HepG2 (cell line): ENCODE data around the gene MAP3K20. TPM values are rescaled to one million over a fixed set of nuclear protein-coding genes. Genes with fewer than 3 reads are reported as not detected.

Source experiments
- ATAC-seq: fragments of 200-7000 bp; cut with Tn5 transposase; 3 replicates; pipeline ENCODE4 v1.9.1; 2020; ENCODE audit warnings: mild to moderate bottlenecking, moderate library complexity
- BruUV-seq: library from RNA; stranded (reverse); fragments of 400-500 nt; replicated peaks from 2 replicates; lab custom pipeline; 2021; lab: Mats Ljungman, UMichigan
- CTCF ChIA-PET: fragments of 300-600 bp; formaldehyde crosslinking; extraction: SDS; loops from one replicate; lab custom pipeline; 2021; ENCODE audit warnings: low total read pairs, inconsistent platforms, low intra/inter-chr PET ratio; lab: Yijun Ruan, JAX
- POLR2A ChIA-PET: fragments of 350-600 bp; sonication (Branson Sonifier 250); formaldehyde crosslinking; loops from one replicate; lab custom pipeline; 2020; ENCODE audit warnings: antibody characterized with exemption, inconsistent platforms; lab: Yijun Ruan, JAX
- DNase-seq: peaks from one replicate; pipeline ENCODE4 v3.0.0-alpha.2; 2015; ENCODE audit warnings: low spot score
- FAIRE-seq: peaks from 3 replicates; lab custom pipeline; 2011; peaks lifted over from hg19 to GRCh38; lab: Jason Lieb, UNC
- H2AFZ ChIP-seq: one replicate; pipeline ENCODE4 v1.6.1; 2011; ENCODE audit warnings: low read length, inconsistent platforms
- H3K27ac ChIP-seq: fragments of 300-600 bp; 3 replicates; pipeline ENCODE4 v1.8.0; 2011; ENCODE audit warnings: mixed run types, mild to moderate bottlenecking, mixed read lengths, low read length, inconsistent platforms; ENCODE audit not compliant: insufficient read depth; ENCODE audit errors: extremely low read length
- H3K27me3 ChIP-seq, 2 experiments: fragments of 200-600 bp in 1 of 2; 2 replicates in 1 of 2; 3 replicates in 1 of 2; pipeline versions ENCODE4 v1.6.0 to v1.8.0; 2011; ENCODE audit warnings: low read length in 2 of 2, mild to moderate bottlenecking in 2 of 2, moderate library complexity in 2 of 2, inconsistent platforms in 1 of 2; ENCODE audit not compliant: insufficient read depth in 2 of 2, control insufficient read depth in 1 of 2
- H3K36me3 ChIP-seq, 2 experiments: fragments of 200-600 bp in 1 of 2; replicated peaks in 1 of 2; 2 replicates in 1 of 2; 3 replicates in 1 of 2; pipeline versions ENCODE4 v1.5.1 to v1.8.0; 2011; ENCODE audit warnings: low read length in 2 of 2, inconsistent platforms in 1 of 2; ENCODE audit not compliant: insufficient read depth in 2 of 2, control insufficient read depth in 1 of 2
- H3K4me1 ChIP-seq: 2 replicates; pipeline ENCODE4 v1.5.1; 2012; ENCODE audit warnings: low read length, inconsistent platforms; ENCODE audit not compliant: insufficient read depth
- H3K4me2 ChIP-seq: 2 replicates; pipeline ENCODE4 v1.6.0; 2011; ENCODE audit warnings: low read depth, low read length, inconsistent platforms
- H3K4me3 ChIP-seq, 3 experiments: fragments of 200-600 bp in 1 of 3; sonication (generic), shearing (Covaris generic) in 1 of 3; replicated peaks in 1 of 3; 2 replicates each; pipeline ENCODE4 v1.5.1; 2011 to 2016; ENCODE audit warnings: low read length in 3 of 3, inconsistent platforms in 2 of 3, low read depth in 2 of 3, mild to moderate bottlenecking in 2 of 3, control low read depth in 1 of 3, mixed read lengths in 1 of 3; ENCODE audit not compliant: insufficient read depth in 1 of 3
- H3K79me2 ChIP-seq: one replicate; pipeline ENCODE4 v1.6.1; 2011; ENCODE audit warnings: low read length, inconsistent platforms; ENCODE audit not compliant: insufficient read depth
- H3K9ac ChIP-seq: 2 replicates; pipeline ENCODE4 v1.6.0; 2011; ENCODE audit warnings: mild to moderate bottlenecking, low read depth, low read length, inconsistent platforms; ENCODE audit not compliant: insufficient read depth
- H3K9me3 ChIP-seq: 2 replicates; pipeline ENCODE4 v1.5.1; 2012; ENCODE audit warnings: mild to moderate bottlenecking, low read length
- H4K20me1 ChIP-seq: 2 replicates; pipeline ENCODE4 v1.6.0; 2011; ENCODE audit warnings: inconsistent platforms, mild to moderate bottlenecking, low read length, moderate library complexity; ENCODE audit not compliant: insufficient read depth
- ELF4 ChIP-seq: sonication (generic); formaldehyde crosslinking; IDR thresholded peaks from 2 replicates; pipeline ENCODE4 v1.5.0; 2020; ENCODE audit warnings: missing genetic modification reagents, mild to moderate bottlenecking, moderate library complexity, borderline replicate concordance
- GABPA ChIP-seq, 2 experiments: IDR thresholded peaks; 2 replicates each; pipeline ENCODE4 v1.6.1; 2011 to 2016; ENCODE audit warnings: low read depth in 2 of 2, low read length in 1 of 2, missing biosample characterization in 1 of 2, missing genetic modification characterization in 1 of 2
- MAFK ChIP-seq, 2 experiments: IDR thresholded peaks in 1 of 2; conservative IDR thresholded peaks in 1 of 2; 2 replicates each; pipeline ENCODE4 v1.6.1; 2011; ENCODE audit warnings: improper control_type of control experiment in 2 of 2, low read length in 2 of 2
- SIX4 ChIP-seq: sonication (generic); formaldehyde crosslinking; IDR thresholded peaks from 2 replicates; pipeline ENCODE4 v1.4.0; 2020; ENCODE audit warnings: missing genetic modification reagents
- SMYD3 ChIP-seq: sonication (generic); formaldehyde crosslinking; IDR thresholded peaks from 2 replicates; pipeline ENCODE4 v1.8.1; 2023; ENCODE audit warnings: mild to moderate bottlenecking, missing genetic modification reagents
- ZMAT3 ChIP-seq: sonication (generic); formaldehyde crosslinking; conservative IDR thresholded peaks from 2 replicates; pipeline ENCODE4 v1.7.0; 2021; ENCODE audit warnings: missing genetic modification reagents
- ZNF546 ChIP-seq: sonication (generic); formaldehyde crosslinking; conservative IDR thresholded peaks from 2 replicates; pipeline ENCODE4 v1.8.1; 2023; ENCODE audit warnings: mild to moderate bottlenecking, missing genetic modification reagents
- WGBS: methylation state at CpG from one replicate; pipeline ENCODE4 v1.1.6; 2017; ENCODE audit warnings: low lambda C conversion rate; 5-methylcytosine and 5-hydroxymethylcytosine counted together
- in situ Hi-C: cut with HindIII; loops from 2 replicates; pipeline ENCODE4 v1.10.0; 2017; ENCODE audit warnings: low pct_unique_long_range_greater_than_20kb; ENCODE audit not compliant: extremely low pct_ligation_motif_present
- intact Hi-C: fragments of 100-400 bp; cut with micrococcal nuclease; formaldehyde crosslinking; loops from one replicate; pipeline ENCODE4 v1.10.0; 2022; ENCODE audit not compliant: unreplicated experiment
- polyA plus RNA-seq, 8 experiments: library from polyadenylated mRNA; depleted of rRNA in 3 of 8; stranded (reverse) in 7 of 8; unstranded in 1 of 8; fragments of >200 nt; fragmentation: Illumina TruSeq in 4 of 8; extraction: Trizol in 4 of 8; gene quantifications; 2 replicates each; pipeline versions ENCODE4 v1.2.1 to v1.2.3, GENCODE V29; 2011 to 2016; ENCODE audit warnings: low read depth in 4 of 8, missing spikeins in 1 of 8, mixed read lengths in 1 of 8; ENCODE audit not compliant: insufficient read depth in 1 of 8
- total RNA-seq, 5 experiments: library from RNA; depleted of rRNA; stranded (reverse); fragments of >200 nt; fragmentation: Illumina TruSeq; extraction: Trizol; gene quantifications; 2 replicates each; pipeline ENCODE4 v1.2.3, GENCODE V29; 2016; ENCODE audit warnings: low read depth in 1 of 5
- TF ChIP-seq, protein P1 (sequence below): sonication (generic); formaldehyde crosslinking; IDR thresholded peaks from 2 replicates; pipeline ENCODE4 v1.5.0; 2020; ENCODE audit warnings: missing genetic modification reagents, mild to moderate bottlenecking, borderline replicate concordance
- TF ChIP-seq, protein P2 (sequence below): IDR thresholded peaks from 2 replicates; pipeline ENCODE4 v1.6.1; 2018; ENCODE audit warnings: missing genetic modification reagents

The MAP3K20 gene
- total and polyA plus RNA-seq, 2 of the 13 experiments (the other 11 are each of a cell fraction or from before 2014, with no cell fraction given) = 5.2 to 13.5 TPM

DNA sequence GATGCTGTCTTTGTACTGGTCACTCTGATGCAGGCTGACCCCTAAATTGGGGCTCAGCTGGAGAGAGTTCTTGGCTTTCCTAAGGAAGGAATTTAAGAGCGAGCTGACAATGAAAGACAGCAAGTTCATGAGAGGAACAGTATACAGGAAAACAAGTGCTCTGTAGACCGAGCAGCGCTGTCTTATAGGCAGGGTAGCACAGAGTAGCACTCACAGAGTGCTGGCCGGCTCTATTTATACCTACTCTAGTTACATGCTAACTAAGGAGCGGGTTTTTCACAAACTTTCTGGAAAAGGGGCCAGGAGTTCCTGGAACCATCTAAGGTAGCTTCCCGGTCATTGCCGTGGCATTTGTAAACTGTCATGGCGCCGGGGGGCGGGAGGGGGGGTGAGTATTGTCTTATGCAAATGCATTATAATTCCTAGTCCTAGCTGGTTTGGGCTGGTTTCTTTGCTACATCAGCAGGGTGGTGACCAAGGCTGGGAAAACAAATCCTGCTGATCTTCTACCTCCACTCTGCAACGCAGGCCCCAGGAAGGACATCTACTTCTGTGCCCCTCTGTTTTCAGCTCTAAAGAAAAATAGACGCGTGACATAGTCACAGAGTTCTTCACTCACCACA, 31.6 kb upstream of the MAP3K20 start:
- Histone ChIP-seq H3K27me3 (no peaks in the 10 kb centered on the region), H2AFZ (no peak overlapping the region), H4K20me1 (no peaks in the 10 kb centered on the region), H3K36me3 (no peaks in the 10 kb centered on the region), H3K27ac (no peak overlapping the region), H3K9ac (no peak overlapping the region), H3K9me3 (no peaks in the 10 kb centered on the region), H3K4me2 (no peak overlapping the region)
- ChIA-PET CTCF (no interaction called here), POLR2A (no interaction called here)
- DNase-seq = no peak
- intact Hi-C loops = no loop called here
- 89% methylated on average over 13 of the region's 13 CpGs for WGBS
- BruUV-seq = no TSS peak
- peak; percentile 19; the same call in 1 of the 3 replicates for ATAC-seq
- in situ Hi-C loops = no loop called here
- no peak for FAIRE-seq
- no peak for TF ChIP-seq MAFK (conservative IDR thresholded peaks at IDR 0.05 in 1 of 2, IDR thresholded peaks at IDR 0.05 in 1 of 2; ENCODE audit: low read length in 2 of 2)
- no peak for TF ChIP-seq SMYD3
- TF ChIP-seq ZNF546 (CRISPR knock-in tag) = no peak
- no peak for TF ChIP-seq SIX4 (CRISPR knock-in tag)
- no peak for TF ChIP-seq GABPA (IDR thresholded peaks at IDR 0.05; ENCODE audit: low read depth, low read length)
- TF ChIP-seq GABPA (CRISPR knock-in tag; IDR thresholded peaks at IDR 0.05; ENCODE audit: low read depth) = no peak
- TF ChIP-seq ELF4 = no peak
- no peak for TF ChIP-seq ZMAT3 (CRISPR knock-in tag)
- TF ChIP-seq, protein P1, sequence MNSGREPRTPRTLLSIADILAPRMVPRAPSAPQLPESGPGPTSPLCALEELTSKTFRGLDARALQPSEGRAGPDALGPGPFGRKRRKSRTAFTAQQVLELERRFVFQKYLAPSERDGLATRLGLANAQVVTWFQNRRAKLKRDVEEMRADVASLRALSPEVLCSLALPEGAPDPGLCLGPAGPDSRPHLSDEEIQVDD (CRISPR knock-in tag) = no peak
- TF ChIP-seq, protein P2, sequence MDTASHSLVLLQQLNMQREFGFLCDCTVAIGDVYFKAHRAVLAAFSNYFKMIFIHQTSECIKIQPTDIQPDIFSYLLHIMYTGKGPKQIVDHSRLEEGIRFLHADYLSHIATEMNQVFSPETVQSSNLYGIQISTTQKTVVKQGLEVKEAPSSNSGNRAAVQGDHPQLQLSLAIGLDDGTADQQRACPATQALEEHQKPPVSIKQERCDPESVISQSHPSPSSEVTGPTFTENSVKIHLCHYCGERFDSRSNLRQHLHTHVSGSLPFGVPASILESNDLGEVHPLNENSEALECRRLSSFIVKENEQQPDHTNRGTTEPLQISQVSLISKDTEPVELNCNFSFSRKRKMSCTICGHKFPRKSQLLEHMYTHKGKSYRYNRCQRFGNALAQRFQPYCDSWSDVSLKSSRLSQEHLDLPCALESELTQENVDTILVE = no peak
- TF ChIP-seq, all 625 proteins: peak for 0
- Histone ChIP-seq H3K4me1 (peaks cover 15% of the 10 kb centered on the region), H3K4me3 (no peak overlapping the region), H3K79me2 (no peaks in the 10 kb centered on the region)
